Left lobe of liver (tissue), 2 donors: ENCODE results near the gene ZFP62. TPM values are rescaled to one million over a fixed set of nuclear protein-coding genes. Genes with fewer than 3 reads are reported as not detected.

ENCODE experiments used
- ATAC-seq: fragments of 200-7000 bp; cut with Tn5 transposase; one replicate; pipeline ENCODE4 v1.9.1; 2020; ENCODE audit warnings: mild to moderate bottlenecking, moderate library complexity
- DNase-seq: peaks from one replicate; pipeline ENCODE4 v3.0.0-alpha.2; 2020; ENCODE audit warnings: low spot score
- total RNA-seq: library from RNA; stranded (reverse); gene quantifications from one replicate; pipeline ENCODE4 v1.2.1, GENCODE V29; 2021
- donor health status: DM: no; HTN: no; CAD: no; lungs with moderate emphysema.
- donor health status: DM: no; HTN: yes; CAD: no.

Gene ZFP62
- total RNA-seq, 1 donor from 2014 or later: 7.3 TPM

DNA sequence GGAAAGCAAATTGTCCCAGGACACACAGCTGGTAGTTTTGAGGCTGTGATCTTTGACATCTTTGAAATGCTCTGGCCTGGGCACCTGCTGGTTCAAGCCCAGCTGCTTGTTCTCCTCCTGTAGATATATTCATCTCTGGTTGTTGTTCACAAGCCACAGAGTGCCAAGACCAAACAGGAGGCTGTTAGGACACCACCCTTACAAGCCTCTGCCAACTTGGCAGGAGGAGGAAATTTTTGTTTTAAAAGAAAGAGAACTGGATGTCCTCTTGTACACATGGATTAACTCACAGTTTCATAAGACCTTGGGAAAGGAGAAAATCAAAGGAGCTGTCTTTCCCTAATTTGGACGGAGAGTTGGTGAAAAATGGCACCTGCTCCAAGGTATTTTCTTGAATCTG is 8.5 kb upstream of the ZFP62 start:
- DNase-seq: no peak
- ATAC-seq: peak; percentile 63

DNA sequence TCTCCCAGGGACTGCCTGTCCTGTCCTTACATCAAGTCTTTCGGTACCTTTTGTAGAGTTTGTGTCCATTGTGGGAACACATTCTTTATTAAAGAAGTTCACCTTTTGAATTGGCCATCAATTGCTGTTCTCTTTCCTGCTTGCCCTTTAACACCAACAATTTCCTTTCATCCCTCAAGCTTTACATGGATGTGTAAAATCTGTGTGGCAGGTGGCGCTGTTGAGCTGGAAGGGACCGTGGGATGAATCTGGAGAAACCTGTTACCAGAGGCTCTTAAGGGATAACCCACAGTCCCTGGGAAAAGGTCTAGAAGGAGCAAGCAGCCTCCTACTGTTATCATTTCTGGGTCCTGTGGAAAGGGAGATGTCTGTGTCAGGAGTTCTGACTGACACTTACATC is 7.9 kb upstream of the ZFP62 start:
- DNase-seq (peak; percentile 85), ATAC-seq (peak; percentile 86)

DNA sequence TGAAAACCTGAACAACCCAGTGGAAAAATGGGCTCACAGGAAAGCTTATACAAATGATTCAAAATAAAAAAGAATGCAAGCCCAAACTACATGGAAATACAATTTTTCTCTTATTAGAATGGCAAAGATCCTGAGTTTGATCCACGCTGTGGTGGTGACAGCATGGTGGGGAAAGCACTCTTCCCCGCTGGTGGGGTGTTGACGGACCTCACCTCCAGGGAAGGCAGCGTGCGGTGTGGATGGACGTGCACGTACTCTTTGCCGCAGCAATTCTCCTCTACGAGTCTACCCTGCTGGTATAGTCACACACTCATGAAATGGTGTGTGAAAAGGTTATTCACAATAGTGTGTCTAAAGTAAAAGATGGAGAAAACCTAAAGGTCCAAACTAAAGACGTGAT is 5.9 kb upstream of the ZFP62 start:
- DNase-seq (no peak), ATAC-seq (no peak)

DNA sequence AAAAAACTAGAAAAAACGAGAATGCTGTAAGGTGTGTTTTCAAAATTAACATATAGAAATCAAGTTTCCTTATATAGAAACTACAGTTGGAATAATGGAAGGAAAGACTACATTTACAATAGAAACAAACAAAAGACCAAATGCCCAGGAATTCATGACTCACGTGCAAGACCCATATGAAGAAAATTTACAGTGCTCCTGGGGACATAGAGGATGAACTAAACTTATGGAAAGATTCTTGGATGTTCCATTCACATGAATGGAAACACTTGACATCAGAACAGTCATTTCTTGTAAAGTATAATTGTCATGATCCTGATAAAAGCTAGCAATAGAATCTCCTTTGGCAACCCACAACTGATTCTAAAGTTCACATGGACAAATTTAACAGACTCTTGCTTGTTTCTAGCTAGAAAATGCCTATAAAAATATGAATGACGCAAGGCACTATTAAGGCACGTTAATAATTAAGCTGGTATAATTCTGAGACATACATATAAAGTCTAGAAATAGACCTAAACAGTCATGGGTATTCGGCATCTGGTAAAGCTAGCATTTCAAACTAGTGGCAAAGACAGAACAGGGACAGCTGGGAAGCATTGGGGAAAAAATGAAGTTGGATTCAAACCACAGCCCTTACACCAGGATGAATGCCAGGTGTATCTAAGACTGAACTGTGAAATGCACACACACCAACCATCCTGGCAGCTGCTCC is 5.1 kb upstream of the ZFP62 start:
- DNase-seq (no peak), ATAC-seq (peak; percentile 59)

DNA sequence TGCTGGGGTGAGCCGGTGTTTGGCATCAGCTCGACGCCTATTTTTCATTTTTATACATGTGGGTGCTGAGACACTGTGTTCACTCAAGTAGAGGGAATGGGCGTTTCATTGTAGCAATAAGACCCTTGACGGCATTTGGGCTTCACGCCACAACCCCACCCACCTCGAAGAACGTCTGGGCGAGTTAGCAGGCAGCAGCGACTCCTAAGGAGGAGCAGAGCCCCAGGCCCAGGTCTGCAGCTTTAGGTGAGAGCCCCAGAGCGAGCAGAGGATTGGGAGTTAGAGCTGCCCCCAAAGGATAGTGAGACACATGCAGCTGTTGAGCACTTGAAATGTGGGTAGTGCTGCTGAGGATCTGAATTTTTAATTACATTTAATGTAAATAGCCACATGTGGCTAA is 1.6 kb upstream of the ZFP62 start:
- DNase-seq (no peak), ATAC-seq (no peak)

DNA sequence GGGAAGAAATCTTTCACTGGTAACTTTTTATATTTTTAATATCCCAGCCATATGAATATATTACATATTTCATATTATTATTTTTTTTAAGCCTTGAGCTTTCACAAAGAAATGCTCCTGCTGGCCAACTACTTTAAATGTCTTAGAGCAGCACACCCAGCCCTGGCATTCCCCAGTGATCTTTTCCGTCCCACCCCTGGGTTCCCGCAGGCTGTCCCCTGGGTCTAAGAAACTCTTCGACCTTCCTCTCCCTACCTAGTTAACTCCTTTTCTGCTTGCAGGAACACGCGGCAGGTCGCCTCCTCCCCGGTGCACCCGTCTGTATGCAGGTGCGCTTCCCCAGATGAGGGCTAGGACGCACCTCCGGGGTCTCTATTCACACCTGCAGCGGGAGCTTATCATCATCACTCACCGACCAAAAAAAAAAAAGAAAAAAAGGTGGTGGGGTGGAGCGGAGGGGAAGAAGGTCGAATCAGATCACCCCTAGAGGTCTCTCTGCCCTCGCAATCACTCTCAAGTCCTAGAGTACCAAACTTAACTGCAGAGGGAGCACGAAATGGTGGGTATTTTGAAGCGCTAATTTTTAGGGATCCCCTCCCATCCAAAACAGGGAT is 696 bp downstream of the ZFP62 start:
- peak; percentile 68 for ATAC-seq

DNA sequence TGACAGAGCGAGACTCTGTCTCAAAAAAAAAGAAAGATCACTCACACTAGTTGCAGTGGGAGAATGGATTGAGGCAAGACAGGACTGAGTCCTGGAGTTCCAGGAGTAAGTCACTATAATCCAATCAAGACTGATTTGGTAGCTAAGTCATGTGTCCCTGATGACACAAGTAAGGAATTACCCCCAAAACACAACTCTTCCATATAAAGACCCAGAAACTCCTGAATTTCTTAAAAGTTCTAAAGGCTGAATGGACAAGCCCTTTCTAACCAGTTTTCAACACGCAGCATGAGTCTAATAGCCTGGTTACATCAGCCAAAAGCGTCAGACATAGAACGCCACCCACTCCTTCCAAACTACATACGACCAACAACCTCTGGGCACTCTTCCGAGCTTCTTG is 2.5 kb downstream of the ZFP62 start:
- DNase-seq (no peak), ATAC-seq (no peak)

More for the DNA sequence above, 696 bp downstream of the ZFP62 start:
- DNase-seq: no peak

DNA sequence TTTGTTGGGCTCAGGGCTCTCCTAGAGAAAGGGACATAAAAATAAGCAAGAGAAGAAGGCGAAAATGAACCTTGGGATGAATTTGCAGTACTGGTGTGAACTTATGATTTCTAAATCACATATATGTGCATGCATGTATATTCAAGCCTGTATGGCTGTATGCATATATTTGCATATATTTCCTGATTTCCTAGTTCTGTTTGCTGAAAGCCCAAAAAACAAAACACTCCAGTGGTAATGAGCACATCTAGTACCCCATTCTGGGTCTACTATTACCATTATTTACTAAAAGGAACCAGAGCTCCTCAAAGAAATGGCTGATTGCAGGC is 7.3 kb downstream of the ZFP62 start:
- ATAC-seq (no peak), DNase-seq (no peak)

DNA sequence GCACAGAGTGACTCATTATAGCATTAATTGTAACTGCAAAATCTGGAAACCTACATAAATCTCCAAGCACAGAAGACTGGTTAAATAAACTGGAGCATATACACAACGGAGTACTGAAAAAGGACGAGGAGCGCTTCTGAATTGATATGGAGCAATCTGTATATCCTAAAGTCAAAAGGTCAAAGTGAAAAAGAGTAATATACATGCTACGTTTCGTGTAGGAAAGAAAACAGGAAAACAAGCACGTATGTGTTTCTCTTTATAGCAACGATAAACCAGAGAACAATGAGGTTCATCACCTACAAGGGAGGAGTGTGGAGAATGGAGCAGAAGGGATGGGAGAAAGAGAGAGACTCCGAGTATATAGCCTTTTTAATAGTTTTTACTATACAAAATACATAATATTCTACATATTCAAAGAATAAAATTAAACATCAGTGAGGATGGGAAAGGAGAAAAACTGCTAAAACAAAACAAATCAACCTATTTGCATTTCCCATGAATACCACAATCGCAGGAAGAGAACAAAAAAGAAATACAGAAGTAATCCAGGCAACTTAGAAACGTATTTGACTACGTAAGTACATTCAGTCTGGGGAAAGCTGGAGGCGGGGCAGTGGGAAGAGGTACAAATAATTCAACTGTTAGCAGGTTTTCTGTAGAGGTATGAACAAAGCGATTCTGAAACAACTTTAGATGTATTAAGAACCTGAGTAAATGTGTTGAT is 7.8 kb downstream of the ZFP62 start:
- ATAC-seq (no peak), DNase-seq (no peak)

DNA sequence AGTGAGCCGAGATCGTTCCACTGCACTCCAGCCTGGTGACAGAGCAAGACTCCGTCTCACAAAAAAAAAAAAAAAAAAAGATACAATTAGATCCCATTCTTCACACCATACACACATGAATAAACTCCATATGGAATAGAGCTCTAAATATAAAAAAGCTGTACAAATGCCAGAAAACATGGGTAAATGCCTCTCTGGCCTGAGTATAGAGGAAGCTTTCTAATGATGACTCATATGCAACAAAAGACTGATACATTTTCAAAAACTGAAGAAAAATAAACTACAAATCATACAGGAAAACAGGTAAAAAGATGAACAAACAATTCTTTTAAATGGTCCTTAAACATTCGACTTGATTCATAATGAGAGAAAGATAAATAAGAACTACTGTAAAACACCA is 8.6 kb downstream of the ZFP62 start:
- DNase-seq (no peak), ATAC-seq (no peak)

DNA sequence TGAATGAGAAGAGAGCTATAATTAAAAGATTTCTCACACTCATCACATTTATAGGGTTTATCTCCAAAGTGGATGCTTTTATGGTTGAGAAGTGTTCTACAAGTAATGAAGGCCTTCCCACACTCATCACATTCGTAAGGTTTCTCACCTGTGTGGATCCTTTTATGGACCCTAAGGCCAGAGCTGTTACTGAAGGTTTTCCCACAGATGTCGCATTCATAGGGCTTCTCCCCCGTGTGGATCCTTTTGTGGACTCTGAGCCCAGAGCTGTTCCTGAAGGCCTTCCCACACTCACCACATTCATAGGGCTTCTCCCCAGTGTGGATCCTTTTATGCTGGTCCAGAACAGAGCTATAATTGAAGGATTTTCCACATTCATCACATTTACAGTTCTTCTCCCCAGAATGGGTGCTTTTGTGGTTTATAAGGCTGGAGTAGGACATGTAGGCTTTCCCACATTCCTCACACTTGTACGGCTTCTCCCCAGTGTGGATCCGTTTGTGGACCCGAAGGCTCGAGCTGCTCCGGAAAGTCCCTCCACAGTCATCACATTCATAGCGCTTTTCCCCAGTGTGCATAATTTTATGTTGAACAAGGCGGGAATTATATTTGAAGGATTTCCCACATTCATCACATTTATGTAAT is 10.5 kb downstream of the ZFP62 start:
- ATAC-seq: no peak
- no peak for DNase-seq

DNA sequence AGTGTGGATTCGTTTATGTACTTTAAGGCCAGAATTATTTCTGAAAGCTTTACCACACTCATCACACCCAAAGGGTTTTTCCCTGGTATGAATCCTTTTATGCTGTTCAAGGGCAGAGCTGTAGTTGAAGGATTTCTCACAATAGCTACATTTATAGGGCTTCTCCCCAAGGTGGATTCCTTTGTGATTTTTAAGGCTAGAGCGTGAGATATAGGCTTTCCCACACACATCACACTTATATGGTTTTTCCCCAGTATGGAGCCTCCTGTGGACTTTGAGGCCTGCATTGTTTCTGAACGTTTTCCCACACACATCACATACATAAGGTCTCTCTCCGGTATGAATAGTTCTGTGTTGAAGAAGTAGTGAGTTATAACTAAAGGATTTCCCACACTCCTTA is 11.2 kb downstream of the ZFP62 start:
- DNase-seq: no peak
- no peak for ATAC-seq

DNA sequence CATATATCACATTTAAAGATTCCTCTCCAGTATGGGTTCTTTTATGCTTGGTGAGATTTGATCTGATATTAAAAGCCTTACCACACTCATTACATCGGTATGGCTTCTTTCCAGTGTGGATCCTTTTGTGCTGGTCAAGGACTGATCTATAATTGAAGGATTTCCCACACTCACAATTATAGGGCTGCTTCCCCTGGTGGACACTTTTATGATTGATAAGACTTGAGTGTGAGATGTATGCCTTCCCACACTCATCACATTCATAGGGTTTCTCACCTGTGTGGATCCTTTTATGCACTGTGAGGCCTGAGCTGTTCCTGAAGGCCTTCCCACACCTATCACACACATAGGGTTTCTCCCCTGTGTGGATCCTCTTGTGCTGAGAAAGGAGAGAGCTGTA is 12.2 kb downstream of the ZFP62 start:
- ATAC-seq (no peak), DNase-seq (no peak)

DNA sequence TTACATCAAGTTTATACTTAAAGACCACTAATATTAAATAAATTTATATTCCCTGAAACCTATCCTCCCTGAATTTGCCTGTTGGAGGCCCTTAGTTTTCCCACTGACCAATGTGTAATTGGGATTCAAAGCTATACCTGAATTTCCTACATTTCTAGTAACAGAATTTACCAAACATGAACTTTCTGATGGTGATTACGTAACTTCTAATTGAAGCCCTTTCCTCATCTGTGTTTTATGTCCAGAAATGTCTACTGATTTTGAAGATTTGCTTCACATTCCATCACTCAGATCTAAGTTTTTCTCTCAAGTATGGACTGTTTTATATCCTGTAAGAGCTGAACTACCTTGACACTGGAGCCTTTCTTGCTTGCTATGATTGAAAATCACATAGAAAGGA is 12.8 kb downstream of the ZFP62 start:
- DNase-seq (no peak), ATAC-seq (no peak)

DNA sequence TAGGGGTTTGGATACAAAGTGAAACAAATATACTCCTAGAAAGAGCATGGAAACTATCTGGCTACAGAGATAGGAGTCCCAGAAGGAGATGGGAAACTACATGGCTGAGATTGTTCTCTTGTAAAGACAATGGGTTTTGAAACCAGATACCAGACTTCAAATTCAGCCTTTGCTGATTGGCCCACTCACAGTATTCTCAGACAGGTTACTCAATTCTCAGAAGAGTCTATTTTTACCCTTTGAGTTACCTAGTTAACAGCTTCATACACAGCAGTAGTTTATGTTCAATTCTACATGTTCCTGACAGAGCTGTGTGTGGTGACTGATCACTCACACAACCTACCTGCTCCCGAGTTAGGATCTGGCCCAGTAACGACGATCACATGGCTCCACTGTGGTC is 14.1 kb downstream of the ZFP62 start:
- ATAC-seq: no peak

DNA sequence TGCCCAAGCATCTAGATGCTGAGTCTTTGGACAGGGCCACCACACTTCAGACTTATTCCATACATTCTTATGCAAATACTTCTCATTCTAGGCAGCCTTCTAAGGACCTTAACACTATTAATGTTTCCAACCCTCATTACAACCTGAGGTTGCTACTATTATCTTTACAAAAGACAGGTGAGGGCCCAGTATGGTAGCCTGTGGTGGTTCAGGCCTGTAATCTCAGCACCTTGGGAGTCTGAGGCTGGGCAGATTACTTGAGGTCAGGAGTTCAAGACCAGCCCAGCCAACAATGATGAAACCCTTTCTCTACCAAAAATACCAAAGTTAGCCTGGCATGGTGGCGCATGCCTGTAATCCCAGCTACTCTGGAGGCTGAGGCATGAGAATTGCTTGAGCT is 16.2 kb downstream of the ZFP62 start:
- DNase-seq (no peak), ATAC-seq (no peak)

More for the DNA sequence above, 14.1 kb downstream of the ZFP62 start:
- DNase-seq: no peak

DNA sequence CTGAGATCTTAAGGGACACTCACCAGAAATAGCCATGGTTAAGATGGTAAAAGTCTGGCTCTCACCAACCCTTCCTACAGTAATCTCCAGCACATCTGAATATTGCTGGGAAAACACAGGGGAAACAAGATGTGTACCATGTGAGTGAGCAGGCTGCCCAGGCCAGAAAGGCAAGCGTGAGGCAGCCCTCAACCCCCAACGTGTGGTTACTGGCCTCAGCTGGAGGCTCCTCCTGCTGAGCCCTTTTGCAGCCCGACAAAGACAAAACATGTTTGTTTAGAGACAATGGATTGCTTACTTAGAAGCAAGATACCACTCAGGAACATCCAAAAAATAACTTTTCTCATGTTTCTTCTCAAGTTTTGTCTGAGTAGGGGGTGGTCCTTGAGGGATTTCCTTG is 16.6 kb downstream of the ZFP62 start:
- DNase-seq (no peak), ATAC-seq (no peak)

DNA sequence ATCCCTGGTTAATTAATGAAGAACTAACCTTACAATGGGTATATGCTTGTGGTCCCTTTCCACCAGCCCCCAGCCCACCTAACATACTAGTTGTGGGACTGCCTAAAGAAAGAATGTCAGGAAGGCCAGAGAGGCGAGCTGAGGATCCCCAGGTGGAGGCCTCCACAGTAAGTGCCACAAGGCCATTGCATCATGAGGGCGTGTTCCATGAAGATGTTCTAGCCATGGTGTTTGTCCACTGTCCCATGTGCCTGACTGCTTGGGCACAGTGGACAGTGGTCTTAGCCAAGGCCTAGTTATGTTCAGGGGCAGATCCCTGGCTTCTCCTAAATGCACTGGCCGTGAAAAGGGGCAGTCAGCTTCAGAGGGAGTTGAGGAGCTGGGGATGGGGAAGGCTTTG is 21.1 kb downstream of the ZFP62 start:
- DNase-seq (no peak), ATAC-seq (peak; percentile 14)

DNA sequence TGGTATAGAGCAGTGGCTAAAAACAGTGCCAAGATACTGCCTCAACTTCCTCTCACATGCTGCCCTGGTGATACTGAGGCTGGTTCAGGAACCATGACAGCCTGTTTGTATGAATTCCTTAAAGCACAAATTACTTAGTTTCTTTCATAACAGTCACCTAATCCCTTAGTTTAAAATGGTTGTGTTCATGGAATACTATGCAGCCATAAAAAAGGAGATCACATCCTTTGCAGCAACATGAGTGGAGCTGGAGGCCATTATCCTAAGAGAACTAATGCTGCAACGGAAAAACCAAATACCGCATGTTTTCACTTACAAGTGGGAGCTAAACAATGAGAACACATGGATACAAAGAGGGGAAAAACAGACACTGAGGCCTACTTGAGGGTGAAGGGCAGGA is 21.8 kb downstream of the ZFP62 start:
- DNase-seq (no peak), ATAC-seq (no peak)

DNA sequence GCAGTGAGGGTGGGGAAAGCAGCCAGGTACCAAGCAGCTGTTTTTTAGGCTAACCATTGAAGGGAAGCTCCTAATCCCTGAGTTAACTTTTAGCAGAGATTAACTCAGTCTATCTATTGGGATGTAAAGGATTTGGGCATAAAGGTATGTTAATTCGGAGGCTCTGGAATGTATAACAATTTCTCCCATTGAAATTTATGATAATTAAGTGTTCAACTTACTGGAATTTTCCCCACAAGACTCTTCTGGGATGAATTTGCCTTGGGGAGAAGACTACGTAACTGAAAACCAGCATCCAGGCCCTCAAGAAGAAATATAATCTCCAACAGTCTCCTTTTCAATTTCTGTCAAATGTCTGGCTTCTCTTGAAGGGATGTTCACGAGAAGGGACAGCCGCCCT is 23.6 kb downstream of the ZFP62 start:
- ATAC-seq (no peak), DNase-seq (no peak)

DNA sequence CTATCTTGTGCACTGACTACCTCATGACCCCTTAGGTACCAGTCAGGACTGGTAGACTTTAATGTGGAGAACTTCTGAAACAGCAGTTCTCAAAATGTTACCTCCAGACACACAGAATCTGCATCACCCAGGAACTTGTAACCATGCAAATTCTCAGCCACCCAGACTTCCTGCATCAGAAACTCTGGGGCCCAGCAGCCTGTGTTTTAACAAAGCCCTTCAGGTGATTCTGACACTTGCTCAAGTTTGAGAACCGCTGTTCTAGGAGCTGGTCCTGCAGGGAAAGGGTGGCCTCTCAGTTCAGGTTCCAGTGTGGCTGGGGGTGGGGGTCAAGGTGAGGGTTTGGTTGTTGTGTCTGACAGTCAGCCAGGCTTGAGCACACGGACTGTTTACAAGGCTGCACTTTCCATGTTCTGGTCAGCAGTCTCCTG is 28.4 kb downstream of the ZFP62 start:
- ATAC-seq (no peak), DNase-seq (no peak)
